22Rv1 (cell line): ENCODE measurements around the gene MAPT.

ENCODE experiments used
- H3K27ac ChIP-seq: fragments of 450-650 bp; 2 replicates; pipeline ENCODE4 v1.5.1; 2017
- ZFX ChIP-seq: fragments of 450-650 bp; IDR thresholded peaks from 2 replicates; pipeline ENCODE4 v1.6.1; 2017; ENCODE audit warnings: antibody characterized with exemption, borderline replicate concordance
- TF ChIP-seq, protein P1 (sequence below): fragments of 450-650 bp; IDR thresholded peaks from 2 replicates; pipeline ENCODE4 v1.5.1; 2017; ENCODE audit warnings: mild to moderate bottlenecking

Gene MAPT

GRCh38 chr17:45974916-45975630 lies 80.7 kb downstream of the MAPT start:
- H3K27ac ChIP-seq, result no peak overlapping the region
- TF ChIP-seq ZFX, result no peak
- TF ChIP-seq, protein P1, sequence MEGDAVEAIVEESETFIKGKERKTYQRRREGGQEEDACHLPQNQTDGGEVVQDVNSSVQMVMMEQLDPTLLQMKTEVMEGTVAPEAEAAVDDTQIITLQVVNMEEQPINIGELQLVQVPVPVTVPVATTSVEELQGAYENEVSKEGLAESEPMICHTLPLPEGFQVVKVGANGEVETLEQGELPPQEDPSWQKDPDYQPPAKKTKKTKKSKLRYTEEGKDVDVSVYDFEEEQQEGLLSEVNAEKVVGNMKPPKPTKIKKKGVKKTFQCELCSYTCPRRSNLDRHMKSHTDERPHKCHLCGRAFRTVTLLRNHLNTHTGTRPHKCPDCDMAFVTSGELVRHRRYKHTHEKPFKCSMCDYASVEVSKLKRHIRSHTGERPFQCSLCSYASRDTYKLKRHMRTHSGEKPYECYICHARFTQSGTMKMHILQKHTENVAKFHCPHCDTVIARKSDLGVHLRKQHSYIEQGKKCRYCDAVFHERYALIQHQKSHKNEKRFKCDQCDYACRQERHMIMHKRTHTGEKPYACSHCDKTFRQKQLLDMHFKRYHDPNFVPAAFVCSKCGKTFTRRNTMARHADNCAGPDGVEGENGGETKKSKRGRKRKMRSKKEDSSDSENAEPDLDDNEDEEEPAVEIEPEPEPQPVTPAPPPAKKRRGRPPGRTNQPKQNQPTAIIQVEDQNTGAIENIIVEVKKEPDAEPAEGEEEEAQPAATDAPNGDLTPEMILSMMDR, result no peak

DNA sequence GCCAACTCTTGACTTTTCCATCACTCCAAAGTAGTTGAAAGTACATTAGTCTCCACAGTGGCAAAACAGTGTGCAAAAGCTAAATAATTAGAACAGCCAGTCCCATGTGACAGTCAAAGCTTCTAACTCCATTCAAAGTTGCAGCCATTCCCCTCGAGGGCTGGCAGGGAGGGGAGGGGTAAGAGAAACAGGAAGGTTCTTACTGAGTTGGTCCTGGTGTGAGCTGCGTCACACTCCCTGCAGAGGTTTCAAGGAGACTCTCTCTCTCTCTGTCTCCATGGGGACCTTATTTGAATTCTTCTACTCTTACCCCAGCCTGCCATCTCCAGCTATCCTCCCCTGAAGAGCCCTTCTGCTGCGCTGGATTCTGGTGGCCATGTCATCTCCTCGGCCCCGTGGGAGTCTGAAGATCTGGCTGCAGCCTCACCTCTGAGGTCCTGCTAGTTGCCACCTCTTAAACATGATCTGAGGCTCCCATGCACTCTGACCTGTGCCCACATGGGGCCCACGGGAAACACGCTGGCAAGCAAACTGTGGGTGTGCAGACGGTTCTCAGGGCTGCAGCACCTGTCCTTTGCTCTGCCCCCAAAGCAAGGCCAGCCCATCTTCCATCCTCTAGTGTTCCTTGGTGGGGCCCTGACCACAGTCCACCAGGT lies 81.4 kb downstream of the MAPT start:
- TF ChIP-seq ZFX, result no peak
- TF ChIP-seq, protein P1, result no peak

DNA sequence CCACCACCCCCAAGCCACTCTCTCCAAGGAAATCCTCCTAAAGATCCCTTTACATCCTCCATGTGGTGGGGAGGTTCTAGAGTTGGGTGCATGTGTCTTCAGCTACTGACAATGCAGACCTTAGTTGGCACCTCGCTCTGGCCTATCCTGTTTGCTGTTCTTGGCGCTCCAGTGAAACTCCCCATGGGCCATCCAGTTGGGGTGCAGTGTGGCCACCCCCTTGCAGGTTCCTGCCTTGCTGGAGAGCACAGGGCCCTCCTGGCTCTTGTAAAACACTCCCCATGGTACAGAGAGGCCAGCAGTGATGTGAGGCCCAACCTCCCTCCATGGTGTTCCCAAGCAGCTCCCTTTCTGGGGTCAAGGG lies 82.0 kb downstream of the MAPT start:
- H3K27ac ChIP-seq, result no peak overlapping the region
- TF ChIP-seq, protein P1, result no peak
- TF ChIP-seq ZFX, result no peak

More for the DNA sequence above, 81.4 kb downstream of the MAPT start:
- H3K27ac ChIP-seq, result no peak overlapping the region

GRCh38 chr17:45976755-45977505 lies 82.6 kb downstream of the MAPT start:
- H3K27ac ChIP-seq, result no peak overlapping the region
- TF ChIP-seq, protein P1, result no peak
- no peak for TF ChIP-seq ZFX

DNA sequence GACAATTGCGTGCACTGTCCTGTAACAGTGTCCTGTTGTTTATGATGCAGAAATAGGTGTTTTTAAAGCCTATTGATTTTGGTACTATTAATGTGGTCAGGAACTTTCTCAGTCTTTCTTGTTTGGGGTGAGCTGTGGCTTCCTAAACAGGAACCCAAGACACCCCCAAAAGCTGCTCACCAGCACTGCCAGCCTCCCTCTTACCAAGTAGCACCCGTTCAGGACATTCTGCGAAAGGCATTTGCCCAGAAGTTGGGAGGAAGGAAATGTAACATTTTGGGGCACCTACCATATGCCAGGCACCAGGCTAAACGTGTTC lies 83.1 kb downstream of the MAPT start:
- TF ChIP-seq, protein P1, result no peak
- no peak for TF ChIP-seq ZFX

DNA sequence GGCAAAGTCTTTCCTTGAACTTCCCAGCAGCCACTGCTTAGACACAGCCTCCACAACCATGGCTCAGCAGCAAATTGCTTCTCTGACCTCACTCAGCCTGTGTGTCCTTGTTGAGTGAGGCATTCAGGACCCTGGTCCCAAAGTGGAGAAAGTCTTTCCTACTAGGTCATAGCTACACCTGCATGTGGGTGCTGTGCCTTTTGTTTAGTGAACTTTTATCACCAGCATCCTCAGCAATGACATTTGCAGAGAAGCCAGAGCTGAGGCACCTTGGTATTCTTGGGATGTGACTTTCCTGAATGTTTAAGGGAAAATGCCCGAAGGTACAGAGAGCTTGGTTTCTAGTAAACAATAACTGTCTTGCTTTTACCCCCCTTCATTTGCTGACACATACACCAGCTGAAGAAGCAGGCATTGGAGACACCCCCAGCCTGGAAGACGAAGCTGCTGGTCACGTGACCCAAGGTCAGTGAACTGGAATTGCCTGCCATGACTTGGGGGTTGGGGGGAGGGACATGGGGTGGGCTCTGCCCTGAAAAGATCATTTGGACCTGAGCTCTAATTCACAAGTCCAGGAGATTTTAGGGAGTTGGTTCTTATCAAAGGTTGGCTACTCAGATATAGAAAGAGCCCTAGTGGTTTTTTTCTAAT lies 83.7 kb downstream of the MAPT start:
- TF ChIP-seq ZFX, result no peak
- TF ChIP-seq, protein P1, result no peak
- no peak overlapping the region for H3K27ac ChIP-seq

More for the DNA sequence above, 83.1 kb downstream of the MAPT start:
- no peak overlapping the region for H3K27ac ChIP-seq
